Measurements from ENCODE around the gene NAV1. TPM values are rescaled to one million over a fixed set of nuclear protein-coding genes. Genes with fewer than 3 reads are reported as not detected.

The NAV1 gene
- total and polyA plus RNA-seq, 9 of the 15 experiments (the other 6 are each of a cell fraction or from before 2014, with no cell fraction given) = 0.91 to 16.8 (median 3.2) TPM

GRCh38 chr1:201568265-201568664, 29.3 kb downstream of the NAV1 start:
- Histone ChIP-seq H3K27me3 (ENCODE audit: control insufficient read depth in 2 of 2, insufficient read depth in 2 of 2, low read length in 2 of 2) (no peaks in the 10 kb centered on the region), H2AFZ (ENCODE audit: low read depth, low read length) (peak overlapping the region; percentile 46; the same call in 1 of the 2 replicates), H3K9ac (ENCODE audit: insufficient read depth in 1 of 2, low read depth in 2 of 2, low read length in 2 of 2) (peak overlapping the region in 1 of 2 experiments; percentile 6; a peak in 2 of 4 replicates), H3K27ac (ENCODE audit: extremely low read depth, low read depth, low read length) (peak overlapping the region; percentile 81), H3K4me3 (no peak overlapping the region), H4K20me1 (replicated peaks; ENCODE audit: control insufficient read depth, insufficient read depth, low read length) (no peaks in the 10 kb centered on the region), H3K4me2 (ENCODE audit: insufficient read depth, low read length) (no peak overlapping the region), H3K4me1 (replicated peaks in 1 of 2; ENCODE audit: control insufficient read depth in 2 of 2, insufficient read depth in 2 of 2, low read length in 2 of 2) (peaks cover 53 to 73% of the 10 kb centered on the region in 2 experiments), H3K9me3 (replicated peaks; ENCODE audit: control insufficient read depth, insufficient read depth, low read depth, low read length) (no peaks in the 10 kb centered on the region), H3K79me2 (ENCODE audit: control insufficient read depth, insufficient read depth, low read length) (no peaks in the 10 kb centered on the region; the same call in 2 of the 3 replicates), H3K36me3 (ENCODE audit: control insufficient read depth, insufficient read depth, low read length) (no peaks in the 10 kb centered on the region), H3K9me1 (ENCODE audit: control insufficient read depth, insufficient read depth, low read length) (peaks cover 4% of the 10 kb centered on the region)
- ChIA-PET CTCF (ENCODE audit: low intra/inter-chr PET ratio) (no interaction called here), POLR2A (interaction anchor here (0.6 to 0.9 kb wide), 2 partner anchors 136 to 222 kb away, joined by 3 to 4 read pairs; no protein-coding TSS in a partner anchor)
- WGBS (ENCODE audit: insufficient coverage, low coverage, missing lambda C conversion rate) = 98% methylated on average over 6 of the region's 6 CpGs
- BruUV-seq (replicated peaks) = no TSS peak
- DNase-seq (ENCODE audit: extremely low read depth in 1 of 4, low spot score in 3 of 4) (no peak), ATAC-seq (no peak), FAIRE-seq (no peak)
- in situ Hi-C loops (cut with MboI) = no loop called here
- intact Hi-C loops (cut with micrococcal nuclease) = no loop called here
- TF ChIP-seq ZNF699 (CRISPR knock-in tag; IDR thresholded peaks at IDR 0.05; ENCODE audit: insufficient replicate concordance) (no peak), ZNF586 (CRISPR knock-in tag; conservative IDR thresholded peaks at IDR 0.05) (0 out of 2 replicates have a peak, but pooled peaks have one; percentile 13), SMAD1 (IDR thresholded peaks at IDR 0.05; ENCODE audit: low read depth, low read length, partially characterized antibody) (peak; percentile 23), ARID3B (CRISPR knock-in tag; IDR thresholded peaks at IDR 0.05; ENCODE audit: borderline replicate concordance) (0 out of 2 replicates have a peak, but pooled peaks have one; percentile 13), E2F3 (CRISPR knock-in tag; IDR thresholded peaks at IDR 0.05) (peak; percentile 28; the same call in 1 of the 2 replicates), HIVEP1 (CRISPR knock-in tag; IDR thresholded peaks at IDR 0.05) (no peak), U2AF1 (optimal IDR thresholded peaks at IDR 0.05; ENCODE audit: low read depth, low read length) (no peak), ZNF76 (CRISPR knock-in tag; IDR thresholded peaks at IDR 0.05; ENCODE audit: borderline replicate concordance) (0 out of 2 replicates have a peak, but pooled peaks have one; percentile 45), ATF4 (CRISPR knock-in tag; IDR thresholded peaks at IDR 0.05) (peak; percentile 47; the same call in 1 of the 2 replicates), ZNF444 (CRISPR knock-in tag; IDR thresholded peaks at IDR 0.05) (no peak), RFX1 (IDR thresholded peaks at IDR 0.05) (no peak), HDAC1 (IDR thresholded peaks at IDR 0.05) (no peak), PTRF (tag; IDR thresholded peaks at IDR 0.05) (0 out of 2 replicates have a peak, but pooled peaks have one; percentile 2), MECOM (CRISPR knock-in tag; IDR thresholded peaks at IDR 0.05) (peak; percentile 41; the same call in 1 of the 2 replicates), TSHZ1 (CRISPR knock-in tag; IDR thresholded peaks at IDR 0.05) (peak; percentile 58; the same call in 1 of the 2 replicates), ZSCAN32 (CRISPR knock-in tag; IDR thresholded peaks at IDR 0.05) (peak; percentile 8; the same call in 1 of the 2 replicates), ERF (CRISPR knock-in tag; IDR thresholded peaks at IDR 0.05) (0 out of 2 replicates have a peak, but pooled peaks have one; percentile 58)

Measured in K562 (cell line).